ENCODE data around the gene PGBD5. TPM values are rescaled to one million over a fixed set of nuclear protein-coding genes. Genes with fewer than 3 reads are reported as not detected.
A peak's percentile ranks its signal among the peaks of the same experiment; 100 is the strongest.

PGBD5 gene
- total RNA-seq, 5 donors from 2014 or later (not counting 1 experiment from before 2014, with no cell fraction given) = 0.03 to 0.09 (median 0.09) TPM; not detected in 2

DNA sequence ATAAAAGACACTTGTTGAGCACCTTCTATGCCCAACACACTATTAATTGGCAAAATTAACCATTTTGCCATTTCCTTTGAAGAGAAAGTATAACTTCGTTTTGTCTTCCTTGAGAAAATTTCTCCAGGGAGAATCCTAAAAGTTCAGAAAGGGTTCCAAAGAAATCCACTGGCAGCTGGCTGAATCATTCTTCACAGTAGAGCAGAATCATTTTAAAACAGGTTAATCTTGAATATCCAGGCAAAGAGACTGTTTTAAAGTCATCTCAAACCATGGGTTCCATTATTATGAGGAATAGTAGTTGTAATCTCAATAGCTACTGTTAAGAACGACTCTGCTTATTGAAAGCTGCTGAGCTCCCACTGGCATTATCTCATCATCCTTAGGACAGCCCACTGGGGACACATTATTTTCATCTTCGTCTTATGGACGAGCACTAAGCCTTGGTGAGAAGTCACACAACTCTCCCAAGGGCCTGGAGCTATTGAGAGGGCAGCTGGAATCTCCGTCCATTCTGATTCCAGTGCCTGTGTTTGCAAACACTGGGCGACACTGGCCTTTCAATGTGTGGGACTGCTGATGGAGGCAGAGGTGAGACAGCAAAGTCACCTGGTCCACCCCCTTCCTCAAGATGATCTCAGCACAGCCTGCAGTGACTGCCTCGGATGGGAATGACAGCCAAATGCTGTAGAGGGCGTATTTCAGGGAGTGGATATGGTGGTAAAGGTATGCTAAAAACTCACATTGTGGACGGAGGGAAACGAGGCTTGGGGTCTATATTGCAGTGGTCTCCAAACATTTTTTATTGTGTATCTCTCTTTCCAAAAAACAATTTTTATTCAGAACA is 15.3 kb upstream of the PGBD5 start:
- H3K9me3 ChIP-seq = no peaks in the 10 kb centered on the region
- POLR2A ChIA-PET = no interaction called here
- no peaks in the 10 kb centered on the region for H3K4me1 Mint-ChIP-seq
- no peaks in the 10 kb centered on the region for H3K36me3 ChIP-seq (ENCODE audit: control insufficient read depth in 2 of 2, extremely low read depth in 1 of 2, insufficient read depth in 1 of 2, low read length in 1 of 2)
- CTCF ChIA-PET = no interaction called here
- H3K4me3 Mint-ChIP-seq = no peak overlapping the region
- H3K36me3 Mint-ChIP-seq = no peaks in the 10 kb centered on the region
- H3K4me1 ChIP-seq (ENCODE audit: control insufficient read depth in 1 of 2, extremely low read depth in 1 of 2, insufficient read depth in 2 of 2, low read length in 2 of 2) = no peaks in the 10 kb centered on the region
- H3K27me3 Mint-ChIP-seq = peaks cover 24 to 25% of the 10 kb centered on the region in 2 donors
- ATAC-seq (replicated peaks in 1 of 4) (no peak), DNase-seq (no peak)
- peaks cover 0 to 10% (median 4%) of the 10 kb centered on the region in 3 donors for H3K9me3 Mint-ChIP-seq
- H3K27me3 ChIP-seq (replicated peaks in 1 of 2; ENCODE audit: control insufficient read depth in 2 of 2, extremely low read depth in 1 of 2, insufficient read depth in 2 of 2, low read length in 1 of 2) = peaks cover 4 to 9% of the 10 kb centered on the region in 2 experiments
- no peak overlapping the region for H3K4me3 ChIP-seq (ENCODE audit: control insufficient read depth in 1 of 2, extremely low read depth in 1 of 2, low read length in 1 of 2)
- H3K27ac ChIP-seq (ENCODE audit: low read length) = no peak overlapping the region
- H3K27ac Mint-ChIP-seq = no peak overlapping the region
- 63% methylated on average over 1 of the region's 10 CpGs for WGBS (ENCODE audit: insufficient coverage)

DNA sequence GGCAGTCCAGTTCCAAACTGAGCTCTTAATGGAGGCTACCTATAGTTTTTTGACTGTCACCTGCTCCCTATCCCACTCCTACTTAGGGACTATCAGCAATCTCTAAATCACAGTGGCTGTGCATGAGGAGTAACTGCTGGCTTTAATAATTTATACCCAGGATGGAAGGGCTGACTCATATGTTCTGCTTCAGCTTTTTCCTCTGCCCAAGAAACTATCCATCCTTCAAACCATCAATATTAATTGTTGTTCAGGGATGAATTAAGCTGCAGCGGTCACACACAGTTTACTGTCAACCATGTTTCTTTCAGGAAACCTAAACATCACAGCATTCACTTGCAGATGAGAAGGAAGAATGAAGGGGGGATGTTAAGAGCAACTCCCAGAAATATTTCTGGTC is 9.0 kb upstream of the PGBD5 start:
- Mint-ChIP-seq H3K9me3 (peaks cover 0 to 5% (median 4%) of the 10 kb centered on the region in 3 donors), H3K27ac (no peak overlapping the region), H3K4me1 (no peaks in the 10 kb centered on the region), H3K36me3 (no peaks in the 10 kb centered on the region), H3K27me3 (peaks cover 3 to 10% of the 10 kb centered on the region in 2 donors), H3K4me3 (no peak overlapping the region)
- Histone ChIP-seq H3K4me3 (ENCODE audit: control insufficient read depth in 1 of 2, extremely low read depth in 1 of 2, low read length in 1 of 2) (no peak overlapping the region), H3K27me3 (replicated peaks in 1 of 2; ENCODE audit: control insufficient read depth in 2 of 2, extremely low read depth in 1 of 2, insufficient read depth in 2 of 2, low read length in 1 of 2) (peaks cover 2 to 7% of the 10 kb centered on the region in 2 experiments), H3K4me1 (ENCODE audit: control insufficient read depth in 1 of 2, extremely low read depth in 1 of 2, insufficient read depth in 2 of 2, low read length in 2 of 2) (no peaks in the 10 kb centered on the region), H3K27ac (ENCODE audit: low read length) (no peak overlapping the region), H3K9me3 (no peaks in the 10 kb centered on the region), H3K36me3 (ENCODE audit: control insufficient read depth in 2 of 2, extremely low read depth in 1 of 2, insufficient read depth in 1 of 2, low read length in 1 of 2) (no peaks in the 10 kb centered on the region)
- WGBS (ENCODE audit: insufficient coverage) = no CpG with 5 or more reads among the region's 1 CpG
- no peak for DNase-seq
- no peak for ATAC-seq (replicated peaks in 1 of 4)
- POLR2A ChIA-PET = no interaction called here
- CTCF ChIA-PET = no interaction called here

DNA sequence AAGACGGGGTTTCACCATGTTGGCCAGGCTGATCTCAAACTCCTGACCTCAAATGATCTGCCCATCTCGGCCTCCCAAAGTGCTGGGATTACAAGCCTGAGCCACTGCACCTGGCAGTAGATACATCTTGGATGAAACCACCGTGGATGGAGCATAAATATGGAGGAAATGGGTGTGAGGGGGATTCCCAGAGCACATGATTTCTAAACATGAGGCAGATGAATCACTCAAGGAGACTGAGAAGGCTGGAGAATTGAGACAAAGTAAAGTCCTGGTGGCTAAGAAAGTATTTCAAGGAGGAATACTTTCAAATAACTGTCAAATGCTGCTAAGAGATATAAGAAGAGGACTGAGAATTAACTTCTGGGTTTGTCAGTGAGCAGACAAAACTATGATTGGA is 5.4 kb upstream of the PGBD5 start:
- peaks cover 0 to 5% (median 4%) of the 10 kb centered on the region in 3 donors for H3K9me3 Mint-ChIP-seq
- no peak overlapping the region for H3K27ac Mint-ChIP-seq
- ATAC-seq (replicated peaks in 1 of 4) = no peak
- no peaks in the 10 kb centered on the region for H3K36me3 ChIP-seq (ENCODE audit: control insufficient read depth in 2 of 2, extremely low read depth in 1 of 2, insufficient read depth in 1 of 2, low read length in 1 of 2)
- no peaks in the 10 kb centered on the region for H3K9me3 ChIP-seq
- no peak overlapping the region for H3K4me3 ChIP-seq (ENCODE audit: control insufficient read depth in 1 of 2, extremely low read depth in 1 of 2, low read length in 1 of 2)
- peaks cover 5 to 7% (median 6%) of the 10 kb centered on the region in 3 donors for H3K4me1 Mint-ChIP-seq
- no peak for DNase-seq
- peaks cover 5 to 14% of the 10 kb centered on the region in 2 experiments for H3K27me3 ChIP-seq (replicated peaks in 1 of 2; ENCODE audit: control insufficient read depth in 2 of 2, extremely low read depth in 1 of 2, insufficient read depth in 2 of 2, low read length in 1 of 2)
- H3K4me1 ChIP-seq (ENCODE audit: control insufficient read depth in 1 of 2, extremely low read depth in 1 of 2, insufficient read depth in 2 of 2, low read length in 2 of 2) = peaks cover 0 to 3% of the 10 kb centered on the region in 2 experiments
- H3K27ac ChIP-seq (ENCODE audit: low read length) = no peak overlapping the region
- CTCF ChIA-PET = no interaction called here
- H3K36me3 Mint-ChIP-seq = no peaks in the 10 kb centered on the region
- POLR2A ChIA-PET = no interaction called here
- peaks cover 23 to 27% of the 10 kb centered on the region in 2 donors for H3K27me3 Mint-ChIP-seq
- 63% methylated on average over 2 of the region's 3 CpGs for WGBS (ENCODE audit: insufficient coverage)
- no peak overlapping the region for H3K4me3 Mint-ChIP-seq

DNA sequence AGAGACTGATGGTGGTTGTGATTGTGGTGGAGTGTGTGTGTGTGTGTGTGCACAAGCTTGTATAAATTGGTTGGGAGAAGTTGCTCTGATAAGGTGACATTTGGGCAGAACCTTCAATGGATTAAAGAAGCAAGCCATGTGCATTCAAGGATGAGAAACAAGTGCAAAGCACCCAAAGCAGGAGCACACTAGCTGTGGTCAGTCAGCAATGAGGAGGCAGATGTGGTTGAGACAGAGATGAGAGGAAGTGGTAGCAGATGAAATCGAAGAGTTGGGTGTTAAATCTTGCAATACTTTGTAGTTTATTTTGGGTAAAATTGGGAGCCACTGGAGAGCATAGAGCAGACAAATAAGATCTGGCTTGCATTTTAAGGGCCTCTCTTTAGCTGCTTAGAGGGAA is 4.4 kb upstream of the PGBD5 start:
- no peak overlapping the region for H3K27ac Mint-ChIP-seq
- peaks cover 0 to 5% (median 4%) of the 10 kb centered on the region in 3 donors for H3K9me3 Mint-ChIP-seq
- no peaks in the 10 kb centered on the region for H3K9me3 ChIP-seq
- ChIA-PET CTCF (no interaction called here), POLR2A (no interaction called here)
- H3K36me3 Mint-ChIP-seq = no peaks in the 10 kb centered on the region
- H3K4me3 Mint-ChIP-seq = no peak overlapping the region
- peaks cover 20 to 27% of the 10 kb centered on the region in 2 donors for H3K27me3 Mint-ChIP-seq
- H3K4me3 ChIP-seq (ENCODE audit: control insufficient read depth in 1 of 2, extremely low read depth in 1 of 2, low read length in 1 of 2) = no peak overlapping the region
- no peak overlapping the region for H3K27ac ChIP-seq (ENCODE audit: low read length)
- no peaks in the 10 kb centered on the region for H3K36me3 ChIP-seq (ENCODE audit: control insufficient read depth in 2 of 2, extremely low read depth in 1 of 2, insufficient read depth in 1 of 2, low read length in 1 of 2)
- peaks cover 0 to 3% of the 10 kb centered on the region in 2 experiments for H3K4me1 ChIP-seq (ENCODE audit: control insufficient read depth in 1 of 2, extremely low read depth in 1 of 2, insufficient read depth in 2 of 2, low read length in 2 of 2)
- H3K4me1 Mint-ChIP-seq = peaks cover 5 to 7% (median 6%) of the 10 kb centered on the region in 3 donors
- no peak for ATAC-seq (replicated peaks in 1 of 4)
- 13% methylated on average over 1 of the region's 1 CpG for WGBS (ENCODE audit: insufficient coverage)
- peaks cover 5 to 16% of the 10 kb centered on the region in 2 experiments for H3K27me3 ChIP-seq (replicated peaks in 1 of 2; ENCODE audit: control insufficient read depth in 2 of 2, extremely low read depth in 1 of 2, insufficient read depth in 2 of 2, low read length in 1 of 2)
- DNase-seq = no peak

DNA sequence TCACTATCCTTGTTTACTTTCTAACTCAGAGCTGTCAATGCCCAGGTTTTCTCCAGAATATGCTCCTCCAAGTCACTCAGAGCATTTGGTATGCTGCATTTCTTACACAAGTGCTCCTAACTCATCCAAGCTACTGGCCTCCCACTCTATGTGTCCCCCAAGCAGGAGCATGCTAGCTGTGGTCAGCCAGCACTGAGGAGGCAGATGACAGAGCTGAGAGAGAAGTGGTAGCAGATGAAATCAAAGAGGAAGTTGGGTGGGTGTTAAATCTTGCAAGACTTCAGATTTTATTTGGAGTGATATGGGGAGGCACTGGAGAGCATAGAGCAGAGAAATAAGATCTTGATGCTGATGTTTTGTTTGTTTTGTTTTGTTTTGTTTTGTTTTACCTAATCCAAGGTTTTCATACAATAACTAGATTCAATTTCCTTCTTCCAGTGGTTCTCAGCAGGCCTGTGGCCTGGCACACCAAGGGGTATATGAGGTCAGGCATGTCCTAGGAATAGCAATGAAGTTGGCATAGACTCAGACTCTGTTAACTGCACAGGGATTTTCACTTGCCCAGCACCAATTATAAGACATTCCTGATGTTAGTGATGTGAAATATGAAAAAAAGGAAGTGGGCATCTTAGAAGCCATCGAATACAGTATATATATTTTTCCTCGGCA is 3.1 kb upstream of the PGBD5 start:
- Histone ChIP-seq H3K27ac (ENCODE audit: low read length) (no peak overlapping the region), H3K9me3 (no peaks in the 10 kb centered on the region), H3K27me3 (replicated peaks in 1 of 2; ENCODE audit: control insufficient read depth in 2 of 2, extremely low read depth in 1 of 2, insufficient read depth in 2 of 2, low read length in 1 of 2) (peaks cover 7 to 27% of the 10 kb centered on the region in 2 experiments), H3K4me1 (ENCODE audit: control insufficient read depth in 1 of 2, extremely low read depth in 1 of 2, insufficient read depth in 2 of 2, low read length in 2 of 2) (peaks cover 2 to 11% of the 10 kb centered on the region in 2 experiments), H3K36me3 (ENCODE audit: control insufficient read depth in 2 of 2, extremely low read depth in 1 of 2, insufficient read depth in 1 of 2, low read length in 1 of 2) (no peaks in the 10 kb centered on the region), H3K4me3 (ENCODE audit: control insufficient read depth in 1 of 2, extremely low read depth in 1 of 2, low read length in 1 of 2) (no peak overlapping the region)
- DNase-seq (no peak), ATAC-seq (replicated peaks in 1 of 4) (no peak)
- Mint-ChIP-seq H3K36me3 (no peaks in the 10 kb centered on the region), H3K4me1 (peaks cover 7 to 15% (median 12%) of the 10 kb centered on the region in 3 donors), H3K4me3 (no peak overlapping the region), H3K27ac (peak overlapping the region in 1 of 2 donors; percentile 13), H3K27me3 (peaks cover 31 to 37% of the 10 kb centered on the region in 2 donors), H3K9me3 (peaks cover 0 to 5% (median 4%) of the 10 kb centered on the region in 3 donors)
- ChIA-PET CTCF (no interaction called here), POLR2A (no interaction called here)
- no CpG with 5 or more reads among the region's 2 CpGs for WGBS (ENCODE audit: insufficient coverage)

DNA sequence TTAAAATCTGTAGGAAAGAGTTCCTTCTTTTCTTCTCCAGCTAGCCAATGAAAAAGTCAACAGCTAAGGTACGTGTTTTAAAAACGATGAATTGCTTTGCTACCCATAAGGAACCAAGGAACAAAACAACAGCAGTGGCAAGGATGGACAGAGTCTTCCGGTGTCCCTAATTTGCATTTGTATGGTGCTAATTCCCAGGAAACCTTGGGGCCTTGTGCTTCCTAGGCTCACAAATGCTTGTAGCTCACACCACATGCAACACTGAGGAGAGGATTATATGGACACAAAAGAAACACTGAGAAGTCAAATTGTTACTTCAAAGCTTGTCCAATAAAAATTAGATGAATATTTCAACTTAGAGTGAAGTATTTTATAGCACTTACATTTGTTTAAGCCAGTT is 1.8 kb upstream of the PGBD5 start:
- no peak overlapping the region for H3K4me3 ChIP-seq (ENCODE audit: control insufficient read depth in 1 of 2, extremely low read depth in 1 of 2, low read length in 1 of 2)
- DNase-seq (no peak), ATAC-seq (replicated peaks in 1 of 4) (no peak)
- Mint-ChIP-seq H3K36me3 (no peaks in the 10 kb centered on the region), H3K4me3 (no peak overlapping the region), H3K27me3 (peaks cover 41 to 49% of the 10 kb centered on the region in 2 donors), H3K4me1 (peaks cover 7 to 16% (median 12%) of the 10 kb centered on the region in 3 donors), H3K9me3 (peaks cover 0 to 5% (median 4%) of the 10 kb centered on the region in 3 donors), H3K27ac (no peak overlapping the region)
- 14% methylated on average over 3 of the region's 3 CpGs for WGBS (ENCODE audit: insufficient coverage)
- CTCF ChIA-PET = no interaction called here
- H3K27ac ChIP-seq (ENCODE audit: low read length) = no peak overlapping the region
- no peaks in the 10 kb centered on the region for H3K36me3 ChIP-seq (ENCODE audit: control insufficient read depth in 2 of 2, extremely low read depth in 1 of 2, insufficient read depth in 1 of 2, low read length in 1 of 2)
- peaks cover 2 to 11% of the 10 kb centered on the region in 2 experiments for H3K4me1 ChIP-seq (ENCODE audit: control insufficient read depth in 1 of 2, extremely low read depth in 1 of 2, insufficient read depth in 2 of 2, low read length in 2 of 2)
- H3K9me3 ChIP-seq = no peaks in the 10 kb centered on the region
- H3K27me3 ChIP-seq (replicated peaks in 1 of 2; ENCODE audit: control insufficient read depth in 2 of 2, extremely low read depth in 1 of 2, insufficient read depth in 2 of 2, low read length in 1 of 2) = peaks cover 9 to 31% of the 10 kb centered on the region in 2 experiments
- POLR2A ChIA-PET = no interaction called here

All from T-cell (primary cell).